Measurements from ENCODE around the gene VMP1.
"Not testable (repeated sequence)": the region's sequence is repeated elsewhere in the genome, so short reads cannot be mapped to it uniquely, and the experiment has no call there.

VMP1 gene

GRCh38 chr17:59828478-59828760, 121.0 kb downstream of the VMP1 start:
- CTCF ChIA-PET: interaction anchor here (1.4 to 5.7 kb wide), 6 partner anchors 21 to 76 kb away, joined by 3 to 21 read pairs (median 6); no protein-coding TSS in a partner anchor
- H3K27me3 Mint-ChIP-seq: no peaks in the 10 kb centered on the region
- peaks cover 80% of the 10 kb centered on the region for H3K4me1 Mint-ChIP-seq
- DNase-seq: no peak
- H3K9me3 Mint-ChIP-seq: no peaks in the 10 kb centered on the region
- peaks cover 22% of the 10 kb centered on the region for H3K36me3 Mint-ChIP-seq
- H3K4me3 Mint-ChIP-seq: peak overlapping the region; percentile 75
- H3K27ac Mint-ChIP-seq: peak overlapping the region; percentile 98

DNA sequence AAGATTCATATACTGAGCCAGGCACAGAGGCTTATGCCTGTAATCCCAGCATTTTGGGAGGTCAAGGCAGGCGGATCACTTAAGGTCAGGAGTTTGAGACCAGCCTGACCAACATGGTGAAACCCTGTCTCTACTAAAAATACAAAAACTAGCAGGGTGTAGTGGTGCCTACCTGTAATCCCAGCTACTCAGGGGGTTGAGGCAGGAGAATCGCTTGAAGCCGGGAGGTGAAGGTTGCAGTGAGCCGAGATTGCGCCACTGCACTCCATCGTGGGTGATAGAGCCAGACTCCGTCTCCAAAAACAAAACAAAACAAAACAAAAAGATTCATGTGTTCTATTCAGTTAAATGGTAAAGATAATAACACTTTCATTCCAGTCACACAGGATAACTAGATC, 121.4 kb downstream of the VMP1 start:
- peaks cover 22% of the 10 kb centered on the region for H3K36me3 Mint-ChIP-seq
- peaks cover 81% of the 10 kb centered on the region for H3K4me1 Mint-ChIP-seq
- CTCF ChIA-PET: interaction anchor here (1.0 to 5.7 kb wide), 7 partner anchors 10 to 77 kb away, joined by 3 to 21 read pairs (median 6); no protein-coding TSS in a partner anchor
- not testable (repeated sequence) for H3K9me3 Mint-ChIP-seq, H3K27me3 Mint-ChIP-seq, DNase-seq
- H3K4me3 Mint-ChIP-seq: peak overlapping the region; percentile 75
- peak overlapping the region; percentile 98 for H3K27ac Mint-ChIP-seq

DNA sequence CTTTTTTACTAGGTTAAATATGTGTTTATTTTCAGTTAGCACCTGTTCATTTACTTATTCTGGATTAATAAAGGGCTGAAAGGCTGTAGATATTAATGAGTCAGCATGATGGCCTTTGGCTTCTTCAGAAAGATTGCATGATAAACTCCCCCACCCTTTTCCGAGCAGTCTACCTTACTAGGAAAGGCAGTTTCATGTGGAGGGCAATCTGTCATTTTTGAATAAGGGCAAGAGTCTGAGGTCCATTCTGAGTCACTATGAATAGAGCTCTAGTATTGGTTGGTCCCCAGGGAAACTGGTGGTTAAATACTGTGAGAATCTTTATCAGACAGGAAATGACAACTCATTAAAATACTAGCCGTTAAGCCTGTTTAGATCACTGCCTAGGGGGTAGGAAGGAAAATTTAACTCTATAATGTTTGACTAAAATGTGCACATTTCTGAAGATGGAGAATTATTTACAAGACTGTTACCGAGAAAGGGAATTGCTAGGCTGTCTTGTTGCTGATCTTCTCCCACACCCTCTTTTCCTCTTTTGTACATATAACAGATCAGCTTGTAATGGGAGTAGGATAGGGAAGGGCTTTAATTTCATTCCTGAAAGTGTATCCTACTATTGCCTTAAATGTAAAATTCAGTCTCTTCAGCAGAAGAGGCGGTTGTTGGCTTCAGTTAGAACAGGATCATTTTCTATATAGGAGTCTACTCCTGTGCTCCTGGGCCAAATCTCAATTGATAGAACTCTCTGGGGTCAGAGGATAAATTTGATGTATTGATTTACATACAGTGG, 122.0 kb downstream of the VMP1 start:
- H3K27me3 Mint-ChIP-seq: no peaks in the 10 kb centered on the region
- CTCF ChIA-PET: interaction anchor here (0.6 to 5.7 kb wide), 7 partner anchors 9 to 77 kb away, joined by 3 to 21 read pairs (median 4); no protein-coding TSS in a partner anchor
- H3K4me1 Mint-ChIP-seq: peaks cover 83% of the 10 kb centered on the region
- no peaks in the 10 kb centered on the region for H3K9me3 Mint-ChIP-seq
- peak; percentile 50 for DNase-seq
- H3K4me3 Mint-ChIP-seq: peak overlapping the region; percentile 75
- H3K27ac Mint-ChIP-seq: peak overlapping the region; percentile 98
- H3K36me3 Mint-ChIP-seq: peaks cover 23% of the 10 kb centered on the region

DNA sequence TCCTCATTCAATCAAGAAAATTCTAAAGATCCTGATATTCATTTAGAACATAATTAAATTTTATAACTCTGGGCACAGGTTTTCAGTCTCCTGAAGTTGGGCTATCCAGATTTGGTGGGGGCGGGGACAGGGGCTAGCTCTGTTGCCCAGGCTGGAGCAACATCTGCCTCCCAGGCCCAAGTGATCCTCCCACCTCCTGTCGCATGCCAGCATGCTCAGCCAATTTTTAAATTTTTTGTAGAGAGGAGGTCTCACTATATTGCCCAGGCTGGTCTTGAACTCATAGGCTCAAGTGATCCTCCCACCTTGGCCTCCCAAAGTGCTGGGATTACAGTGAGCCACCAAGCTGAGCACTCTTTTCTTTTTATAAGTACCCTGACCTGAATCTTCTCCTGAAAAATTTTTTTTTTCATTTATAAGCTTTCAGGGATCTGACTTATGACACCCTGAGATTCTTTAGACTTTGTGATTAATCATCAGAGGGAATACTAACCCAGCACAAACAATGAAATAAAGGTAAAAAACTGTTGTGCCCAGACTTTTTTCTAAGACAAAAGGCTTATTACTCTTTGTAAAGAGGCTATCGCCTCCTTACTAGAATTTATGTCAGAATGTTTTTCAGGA, 122.7 kb downstream of the VMP1 start:
- H3K36me3 Mint-ChIP-seq: peaks cover 23% of the 10 kb centered on the region
- peak overlapping the region; percentile 98 for H3K27ac Mint-ChIP-seq
- DNase-seq: no peak
- H3K27me3 Mint-ChIP-seq: no peaks in the 10 kb centered on the region
- H3K4me1 Mint-ChIP-seq: peaks cover 84% of the 10 kb centered on the region
- H3K4me3 Mint-ChIP-seq: peak overlapping the region; percentile 75
- CTCF ChIA-PET: interaction anchor here (2.1 to 5.7 kb wide), 2 partner anchors 47 to 76 kb away, joined by 4 to 21 read pairs; no protein-coding TSS in a partner anchor
- H3K9me3 Mint-ChIP-seq: no peaks in the 10 kb centered on the region

GRCh38 chr17:59830846-59831486, 123.5 kb downstream of the VMP1 start:
- Mint-ChIP-seq H3K4me1 (peaks cover 81% of the 10 kb centered on the region), H3K9me3 (no peaks in the 10 kb centered on the region), H3K4me3 (no peak overlapping the region), H3K36me3 (peaks cover 23% of the 10 kb centered on the region), H3K27ac (peak overlapping the region; percentile 98), H3K27me3 (no peaks in the 10 kb centered on the region)
- CTCF ChIA-PET: interaction anchor here (2.1 to 5.7 kb wide), 3 partner anchors 45 to 77 kb away, joined by 4 to 22 read pairs (median 21); no protein-coding TSS in a partner anchor
- no peak for DNase-seq

DNA sequence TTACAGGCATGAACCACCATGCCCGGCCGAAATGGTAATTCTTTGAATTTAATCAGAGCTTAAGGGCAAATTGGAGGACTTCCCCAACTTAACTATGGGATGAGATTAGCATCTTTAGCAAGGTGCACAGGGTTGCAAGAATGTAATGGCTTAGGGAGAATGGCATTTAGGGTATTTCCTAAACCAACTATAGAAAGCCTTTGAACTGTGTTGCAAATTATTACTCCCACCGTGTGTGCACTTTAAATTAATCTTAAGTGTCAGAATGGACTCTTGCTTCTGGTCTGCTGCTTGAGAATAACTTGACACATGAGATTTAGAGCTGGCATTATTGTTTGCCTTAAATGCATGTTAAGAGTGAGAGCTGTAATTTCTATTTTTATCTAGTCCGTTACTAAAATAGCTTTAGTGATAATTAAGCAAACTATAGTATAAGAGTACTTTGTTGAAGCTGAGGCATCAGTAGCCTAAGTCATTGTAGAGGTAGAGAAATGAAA, 125.5 kb downstream of the VMP1 start:
- CTCF ChIA-PET: interaction anchor here (1.2 to 3.5 kb wide), 2 partner anchors 46 to 53 kb away, joined by 4 to 22 read pairs; no protein-coding TSS in a partner anchor
- no peaks in the 10 kb centered on the region for H3K27me3 Mint-ChIP-seq
- H3K4me1 Mint-ChIP-seq: peaks cover 75% of the 10 kb centered on the region
- H3K9me3 Mint-ChIP-seq: no peaks in the 10 kb centered on the region
- peaks cover 17% of the 10 kb centered on the region for H3K36me3 Mint-ChIP-seq
- H3K4me3 Mint-ChIP-seq: no peak overlapping the region
- peak overlapping the region; percentile 28 for H3K27ac Mint-ChIP-seq
- no peak for DNase-seq

DNA sequence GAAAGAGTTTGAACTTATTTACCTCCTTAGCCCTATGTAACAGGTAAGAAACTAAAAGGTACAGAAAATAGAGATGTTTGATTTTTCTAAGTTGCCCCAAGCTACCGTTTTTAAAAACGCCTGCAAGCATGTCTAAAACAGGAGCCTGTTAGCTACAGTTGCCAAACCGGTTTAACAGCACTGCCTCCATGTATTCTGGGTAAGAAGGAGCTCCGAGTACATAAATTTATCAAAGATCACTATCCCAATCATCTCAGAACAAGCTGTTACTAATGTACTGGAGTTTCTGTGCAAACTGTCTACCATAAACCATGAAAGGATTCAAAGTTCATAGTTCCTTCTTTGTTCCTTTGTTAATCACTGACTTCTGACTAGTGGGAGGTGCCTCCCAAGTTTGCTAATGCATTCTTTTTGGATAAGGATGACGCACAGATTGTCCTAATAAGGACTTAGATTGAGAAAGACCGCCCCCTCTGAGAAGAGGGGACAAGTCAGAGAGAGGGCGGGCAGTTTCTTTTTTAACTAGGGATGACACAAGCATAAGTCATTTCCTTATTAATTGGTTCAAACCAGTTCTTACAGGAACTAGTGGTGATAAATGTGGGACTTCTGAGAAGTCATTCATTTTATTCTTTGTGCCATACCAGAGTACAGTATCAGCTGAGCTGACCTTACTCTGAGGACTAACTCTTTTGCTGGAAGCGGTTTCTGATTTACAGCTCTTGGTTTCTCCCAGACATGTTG, 130.0 kb downstream of the VMP1 start:
- H3K36me3 Mint-ChIP-seq: peaks cover 54% of the 10 kb centered on the region
- peaks cover 42% of the 10 kb centered on the region for H3K4me1 Mint-ChIP-seq
- H3K4me3 Mint-ChIP-seq: peak overlapping the region; percentile 97
- H3K27me3 Mint-ChIP-seq: no peaks in the 10 kb centered on the region
- peak overlapping the region; percentile 99 for H3K27ac Mint-ChIP-seq
- CTCF ChIA-PET: interaction anchor here (0.8 to 4.2 kb wide), 4 partner anchors 8 to 84 kb away, joined by 4 to 21 read pairs (median 5); no protein-coding TSS in a partner anchor
- DNase-seq: peak; percentile 79
- no peaks in the 10 kb centered on the region for H3K9me3 Mint-ChIP-seq

DNA sequence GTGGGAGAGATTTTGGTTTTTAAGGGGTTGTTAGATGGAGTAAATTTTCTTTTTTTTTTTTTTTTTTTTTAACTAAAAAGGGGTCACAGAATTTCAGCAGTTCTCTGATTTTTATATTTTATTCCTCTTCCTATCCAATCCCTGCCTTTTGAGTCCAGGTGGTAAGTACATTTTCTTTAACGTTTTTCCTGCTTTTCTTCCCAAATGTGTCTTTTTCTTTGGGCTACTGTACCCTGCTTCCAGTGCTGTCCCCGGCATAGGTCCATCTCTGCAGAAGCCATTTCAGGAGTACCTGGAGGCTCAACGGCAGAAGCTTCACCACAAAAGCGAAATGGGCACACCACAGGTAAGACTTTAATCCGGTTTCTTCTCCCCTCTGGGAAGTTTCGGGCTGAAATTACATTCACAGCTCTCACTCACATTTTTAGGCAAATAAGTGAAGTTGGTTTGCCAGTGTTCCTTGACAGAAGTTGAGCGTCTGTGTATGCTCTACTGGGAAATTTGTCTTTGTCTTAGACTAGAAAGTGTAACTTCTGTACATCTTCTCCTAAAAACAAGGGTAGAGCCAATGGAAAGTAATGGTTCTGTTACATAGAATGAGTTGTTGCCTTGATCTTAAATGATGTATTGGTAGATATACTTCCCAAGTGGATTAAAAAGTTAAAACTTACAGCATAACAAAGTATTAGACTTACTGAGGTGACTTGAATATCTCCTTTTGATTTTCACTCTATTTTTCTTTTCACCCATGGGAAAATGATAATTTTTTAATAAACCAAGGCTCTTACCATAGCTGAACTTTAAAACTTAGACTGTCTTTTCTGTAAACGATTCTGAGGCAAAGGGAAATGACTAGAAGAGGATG, 130.8 kb downstream of the VMP1 start:
- Mint-ChIP-seq H3K4me1 (peaks cover 43% of the 10 kb centered on the region), H3K9me3 (no peaks in the 10 kb centered on the region), H3K4me3 (peak overlapping the region; percentile 97), H3K27ac (peak overlapping the region; percentile 99), H3K36me3 (peaks cover 57% of the 10 kb centered on the region), H3K27me3 (no peaks in the 10 kb centered on the region)
- DNase-seq: peak; percentile 60
- CTCF ChIA-PET: interaction anchor here (0.9 to 4.2 kb wide), 6 partner anchors 9 to 86 kb away, joined by 3 to 21 read pairs (median 4); no protein-coding TSS in a partner anchor

- CTCF ChIA-PET: interaction anchor here (1.3 to 4.2 kb wide), 5 partner anchors 11 to 87 kb away, joined by 4 to 21 read pairs (median 6); no protein-coding TSS in a partner anchor
These were observed 132.3 kb downstream of the VMP1 start for GRCh38 chr17:59839651-59840328.

DNA sequence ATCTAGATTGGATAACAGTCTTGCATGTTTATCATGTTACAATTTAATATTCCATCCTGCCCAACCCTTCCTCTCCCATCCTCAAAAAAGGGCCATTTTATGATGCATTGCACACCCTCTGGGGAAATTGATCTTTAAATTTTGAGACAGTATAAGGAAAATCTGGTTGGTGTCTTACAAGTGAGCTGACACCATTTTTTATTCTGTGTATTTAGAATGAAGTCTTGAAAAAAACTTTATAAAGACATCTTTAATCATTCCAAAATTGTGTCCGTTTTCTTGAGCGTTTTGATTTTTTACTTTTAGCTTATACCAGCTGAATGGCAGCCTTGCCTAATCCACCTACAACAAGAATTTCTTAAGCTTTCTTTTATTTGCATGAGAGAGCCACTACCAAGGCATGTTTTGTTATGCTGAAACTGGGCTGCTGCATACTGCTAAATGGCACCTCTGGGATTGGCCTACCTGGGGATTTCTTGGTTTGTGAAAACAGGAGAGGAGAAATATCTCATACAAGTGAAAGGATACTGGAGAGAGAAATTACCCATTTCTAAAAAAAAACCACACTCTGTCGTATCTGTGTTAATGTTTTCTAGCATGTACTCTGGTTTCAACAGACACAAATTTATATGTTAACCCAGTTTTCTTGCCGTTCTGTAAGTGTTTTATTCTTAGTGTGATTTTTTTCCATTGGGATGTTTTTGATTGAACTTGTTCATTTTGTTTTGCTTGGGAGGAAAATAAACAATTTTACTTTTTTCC, 133.1 kb downstream of the VMP1 start:
- no peaks in the 10 kb centered on the region for H3K27me3 Mint-ChIP-seq
- H3K4me1 Mint-ChIP-seq: peaks cover 54% of the 10 kb centered on the region
- CTCF ChIA-PET: interaction anchor here (1.2 to 4.2 kb wide), 5 partner anchors 14 to 88 kb away, joined by 4 to 21 read pairs (median 5); no protein-coding TSS in a partner anchor
- DNase-seq: no peak
- H3K27ac Mint-ChIP-seq: peak overlapping the region; percentile 99
- no peaks in the 10 kb centered on the region for H3K9me3 Mint-ChIP-seq
- H3K4me3 Mint-ChIP-seq: peak overlapping the region; percentile 97
- H3K36me3 Mint-ChIP-seq: peaks cover 55% of the 10 kb centered on the region

More at GRCh38 chr17:59839651-59840328, 132.3 kb downstream of the VMP1 start:
- Mint-ChIP-seq H3K4me3 (peak overlapping the region; percentile 97), H3K36me3 (peaks cover 55% of the 10 kb centered on the region), H3K27me3 (no peaks in the 10 kb centered on the region), H3K9me3 (no peaks in the 10 kb centered on the region), H3K4me1 (peaks cover 49% of the 10 kb centered on the region), H3K27ac (peak overlapping the region; percentile 99)
- DNase-seq: no peak

DNA sequence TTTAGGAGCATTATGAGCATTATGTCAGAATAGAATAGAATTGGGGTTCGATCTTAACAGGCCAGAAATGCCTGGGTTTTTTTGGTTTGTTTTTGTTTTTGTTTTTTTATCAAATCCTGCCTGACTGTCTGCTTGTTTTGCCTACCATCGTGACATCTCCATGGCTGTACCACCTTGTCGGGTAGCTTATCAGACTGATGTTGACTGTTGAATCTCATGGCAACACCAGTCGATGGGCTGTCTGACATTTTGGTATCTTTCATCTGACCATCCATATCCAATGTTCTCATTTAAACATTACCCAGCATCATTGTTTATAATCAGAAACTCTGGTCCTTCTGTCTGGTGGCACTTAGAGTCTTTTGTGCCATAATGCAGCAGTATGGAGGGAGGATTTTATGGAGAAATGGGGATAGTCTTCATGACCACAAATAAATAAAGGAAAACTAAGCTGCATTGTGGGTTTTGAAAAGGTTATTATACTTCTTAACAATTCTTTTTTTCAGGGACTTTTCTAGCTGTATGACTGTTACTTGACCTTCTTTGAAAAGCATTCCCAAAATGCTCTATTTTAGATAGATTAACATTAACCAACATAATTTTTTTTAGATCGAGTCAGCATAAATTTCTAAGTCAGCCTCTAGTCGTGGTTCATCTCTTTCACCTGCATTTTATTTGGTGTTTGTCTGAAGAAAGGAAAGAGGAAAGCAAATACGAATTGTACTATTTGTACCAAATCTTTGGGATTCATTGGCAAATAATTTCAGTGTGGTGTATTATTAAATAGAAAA, 133.8 kb downstream of the VMP1 start:
- CTCF ChIA-PET: interaction anchor here (1.2 to 4.2 kb wide), 4 partner anchors 14 to 87 kb away, joined by 4 to 21 read pairs (median 5); no protein-coding TSS in a partner anchor
- Mint-ChIP-seq H3K36me3 (peaks cover 54% of the 10 kb centered on the region), H3K4me3 (peak overlapping the region; percentile 97), H3K4me1 (peaks cover 57% of the 10 kb centered on the region), H3K27ac (peak overlapping the region; percentile 99)
- peak; percentile 44 for DNase-seq
- not testable (repeated sequence) for H3K27me3 Mint-ChIP-seq, H3K9me3 Mint-ChIP-seq

Measured in activated naive CD4-positive, alpha-beta T cell treated with anti-CD3 and anti-CD28 coated beads, Interleukin-2, amount 10 ng/mL, durations not matched to agents 7 days and 5 days (primary cell).